ENCODE measurements around the gene DHX40.

The DHX40 gene

DNA sequence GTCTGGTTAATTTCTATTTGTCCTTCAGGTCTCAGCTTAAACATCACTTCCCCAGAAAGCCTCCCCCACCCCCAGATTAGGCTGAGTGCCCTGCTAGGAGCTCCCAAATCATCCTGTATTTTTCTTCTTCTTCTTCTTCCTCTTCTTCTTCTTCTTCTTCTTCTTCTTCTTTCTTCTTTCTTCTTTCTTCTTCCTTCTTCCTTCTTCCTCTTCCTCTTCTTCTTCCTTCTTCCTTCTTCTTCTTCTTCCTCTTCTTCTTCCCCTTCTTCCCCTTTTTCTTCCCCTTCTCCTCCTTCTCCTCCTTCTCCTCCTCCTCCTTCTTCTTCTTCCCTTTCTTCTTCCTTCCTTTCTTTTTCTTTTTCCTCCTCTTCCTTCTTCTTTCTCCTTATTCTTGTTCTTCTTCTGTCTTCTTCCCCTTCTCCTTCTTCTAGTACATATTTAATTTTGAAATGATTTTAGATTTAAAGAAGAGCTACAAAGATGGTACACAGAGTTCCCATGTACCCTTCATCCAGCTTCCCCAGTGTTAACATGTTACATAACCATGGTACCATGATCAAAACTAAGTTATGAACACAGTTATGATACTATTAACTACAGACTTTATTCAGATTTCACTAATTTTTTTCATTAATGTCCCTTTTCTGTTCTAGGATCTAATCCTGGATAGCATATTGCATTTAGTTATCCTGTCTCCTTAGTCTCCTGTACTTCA, 27.1 kb upstream of the DHX40 start:
- Histone ChIP-seq H3K36me3 (ENCODE audit: insufficient read depth, low read length) (no peaks in the 10 kb centered on the region), H3K4me3 (ENCODE audit: low read depth, low read length, poor library complexity, severe bottlenecking) (no peak overlapping the region), H3K79me2 (ENCODE audit: insufficient read depth, low read length) (no peaks in the 10 kb centered on the region), H3F3A (ENCODE audit: insufficient read depth, low read length) (no peaks in the 10 kb centered on the region), H3K9me2 (ENCODE audit: low read depth, low read length) (no peaks in the 10 kb centered on the region), H3K27ac (ENCODE audit: low read depth, low read length, poor library complexity, severe bottlenecking) (no peak overlapping the region), H2AFZ (ENCODE audit: low read length) (no peak overlapping the region), H3K4me2 (ENCODE audit: low read length) (no peak overlapping the region), H3K9me3 (ENCODE audit: low read length) (no peaks in the 10 kb centered on the region), H3K9ac (ENCODE audit: low read length) (no peak overlapping the region), H3K27me3 (ENCODE audit: insufficient read depth, low read length) (no peaks in the 10 kb centered on the region), H3K4me1 (ENCODE audit: insufficient read depth, low read length, severe bottlenecking) (no peaks in the 10 kb centered on the region), H4K20me1 (ENCODE audit: insufficient read depth, low read length) (no peaks in the 10 kb centered on the region)
- TF ChIP-seq EZH2 (IDR thresholded peaks at IDR 0.05; ENCODE audit: borderline replicate concordance, low read length): no peak
- TF ChIP-seq, protein P1, sequence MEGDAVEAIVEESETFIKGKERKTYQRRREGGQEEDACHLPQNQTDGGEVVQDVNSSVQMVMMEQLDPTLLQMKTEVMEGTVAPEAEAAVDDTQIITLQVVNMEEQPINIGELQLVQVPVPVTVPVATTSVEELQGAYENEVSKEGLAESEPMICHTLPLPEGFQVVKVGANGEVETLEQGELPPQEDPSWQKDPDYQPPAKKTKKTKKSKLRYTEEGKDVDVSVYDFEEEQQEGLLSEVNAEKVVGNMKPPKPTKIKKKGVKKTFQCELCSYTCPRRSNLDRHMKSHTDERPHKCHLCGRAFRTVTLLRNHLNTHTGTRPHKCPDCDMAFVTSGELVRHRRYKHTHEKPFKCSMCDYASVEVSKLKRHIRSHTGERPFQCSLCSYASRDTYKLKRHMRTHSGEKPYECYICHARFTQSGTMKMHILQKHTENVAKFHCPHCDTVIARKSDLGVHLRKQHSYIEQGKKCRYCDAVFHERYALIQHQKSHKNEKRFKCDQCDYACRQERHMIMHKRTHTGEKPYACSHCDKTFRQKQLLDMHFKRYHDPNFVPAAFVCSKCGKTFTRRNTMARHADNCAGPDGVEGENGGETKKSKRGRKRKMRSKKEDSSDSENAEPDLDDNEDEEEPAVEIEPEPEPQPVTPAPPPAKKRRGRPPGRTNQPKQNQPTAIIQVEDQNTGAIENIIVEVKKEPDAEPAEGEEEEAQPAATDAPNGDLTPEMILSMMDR (IDR thresholded peaks at IDR 0.05; ENCODE audit: low read length): no peak

GRCh38 chr17:59542960-59543635, 22.3 kb upstream of the DHX40 start:
- TF ChIP-seq, protein P1 (IDR thresholded peaks at IDR 0.05; ENCODE audit: low read length): no peak
- TF ChIP-seq EZH2 (IDR thresholded peaks at IDR 0.05; ENCODE audit: borderline replicate concordance, low read length): no peak
- H3K4me1 ChIP-seq (ENCODE audit: insufficient read depth, low read length, severe bottlenecking): no peaks in the 10 kb centered on the region
- H3K27ac ChIP-seq (ENCODE audit: low read depth, low read length, poor library complexity, severe bottlenecking): no peak overlapping the region
- no peaks in the 10 kb centered on the region for H3K9me3 ChIP-seq (ENCODE audit: low read length)
- no peaks in the 10 kb centered on the region for H3F3A ChIP-seq (ENCODE audit: insufficient read depth, low read length)
- H3K4me2 ChIP-seq (ENCODE audit: low read length): no peak overlapping the region
- no peaks in the 10 kb centered on the region for H3K9me2 ChIP-seq (ENCODE audit: low read depth, low read length)
- no peaks in the 10 kb centered on the region for H4K20me1 ChIP-seq (ENCODE audit: insufficient read depth, low read length)
- H3K9ac ChIP-seq (ENCODE audit: low read length): no peak overlapping the region
- H3K27me3 ChIP-seq (ENCODE audit: insufficient read depth, low read length): no peaks in the 10 kb centered on the region
- H3K79me2 ChIP-seq (ENCODE audit: insufficient read depth, low read length): no peaks in the 10 kb centered on the region
- H3K36me3 ChIP-seq (ENCODE audit: insufficient read depth, low read length): no peaks in the 10 kb centered on the region
- no peak overlapping the region for H3K4me3 ChIP-seq (ENCODE audit: low read depth, low read length, poor library complexity, severe bottlenecking)
- H2AFZ ChIP-seq (ENCODE audit: low read length): no peak overlapping the region

GRCh38 chr17:59545942-59546341, 19.5 kb upstream of the DHX40 start:
- Histone ChIP-seq H4K20me1 (ENCODE audit: insufficient read depth, low read length) (no peaks in the 10 kb centered on the region), H2AFZ (ENCODE audit: low read length) (no peak overlapping the region), H3F3A (ENCODE audit: insufficient read depth, low read length) (no peaks in the 10 kb centered on the region), H3K36me3 (ENCODE audit: insufficient read depth, low read length) (no peaks in the 10 kb centered on the region), H3K4me2 (ENCODE audit: low read length) (no peak overlapping the region), H3K4me1 (ENCODE audit: insufficient read depth, low read length, severe bottlenecking) (no peaks in the 10 kb centered on the region), H3K27ac (ENCODE audit: low read depth, low read length, poor library complexity, severe bottlenecking) (no peak overlapping the region), H3K79me2 (ENCODE audit: insufficient read depth, low read length) (no peaks in the 10 kb centered on the region), H3K9me3 (ENCODE audit: low read length) (no peaks in the 10 kb centered on the region), H3K9me2 (ENCODE audit: low read depth, low read length) (no peaks in the 10 kb centered on the region), H3K9ac (ENCODE audit: low read length) (no peak overlapping the region), H3K4me3 (ENCODE audit: low read depth, low read length, poor library complexity, severe bottlenecking) (no peak overlapping the region), H3K27me3 (ENCODE audit: insufficient read depth, low read length) (no peaks in the 10 kb centered on the region)
- TF ChIP-seq, protein P1 (IDR thresholded peaks at IDR 0.05; ENCODE audit: low read length): no peak
- TF ChIP-seq EZH2 (IDR thresholded peaks at IDR 0.05; ENCODE audit: borderline replicate concordance, low read length): no peak
